HG03469 (cell line): ENCODE data around the gene OR4D11.
"Not testable (repeated sequence)": the region's sequence is repeated elsewhere in the genome, so short reads cannot be mapped to it uniquely, and the experiment has no call there.

Source experiments
- ATAC-seq: cut with Tn5 transposase; IDR thresholded peaks from one replicate; pipeline ENCODE4 v1.9.1; 2021; ENCODE audit warnings: mild to moderate bottlenecking, moderate library complexity, moderate number of reproducible peaks; ENCODE audit not compliant: unreplicated experiment

The OR4D11 gene

GRCh38 chr11:59503276-59503675 is at the start of gene OR4D11:
TSS of gene OR4D11 (plus strand) at chr11:59503576. CDS start at chr11:59503576, 0 bp downstream.
- no peak for ATAC-seq

GRCh38 chr11:59456661-59457060 is 46.7 kb upstream of the OR4D11 start, which contains the start of gene OR4D6:
TSS of gene OR4D6 (plus strand) at chr11:59456961. CDS start at chr11:59456961, 0 bp downstream.
- no peak for ATAC-seq

GRCh38 chr11:59459916-59460315 is 43.5 kb upstream of the OR4D11 start:
- no peak for ATAC-seq

- ATAC-seq, result no peak
Observed at GRCh38 chr11:59463190-59463641, 40.2 kb upstream of the OR4D11 start.

GRCh38 chr11:59473015-59473414 is 30.4 kb upstream of the OR4D11 start, which contains the start of gene OR4D10:
TSS of gene OR4D10 (plus strand) at chr11:59473315. CDS start at chr11:59477430, 4,115 bp downstream.
- ATAC-seq, result no peak

GRCh38 chr11:59475176-59475575 is 28.2 kb upstream of the OR4D11 start:
- ATAC-seq, result no peak

GRCh38 chr11:59479906-59480305 is 23.5 kb upstream of the OR4D11 start:
- ATAC-seq, result no peak

GRCh38 chr11:59480359-59480758 is 23.0 kb upstream of the OR4D11 start:
- ATAC-seq, result no peak

- ATAC-seq, result no peak
Observed at GRCh38 chr11:59501931-59502330, 1.4 kb upstream of the OR4D11 start.

GRCh38 chr11:59510941-59511589 is 7.7 kb downstream of the OR4D11 start, which contains the start of gene OR4D9:
TSS of gene OR4D9 (plus strand) at chr11:59511539. CDS start at chr11:59514913, 3,374 bp downstream.
- no peak for ATAC-seq

GRCh38 chr11:59511675-59512074 is 8.3 kb downstream of the OR4D11 start:
- no peak for ATAC-seq

- not testable (repeated sequence) for ATAC-seq
Observed at GRCh38 chr11:59520139-59520538, 16.8 kb downstream of the OR4D11 start.

- no peak for ATAC-seq
Observed at GRCh38 chr11:59520741-59521140, 17.4 kb downstream of the OR4D11 start.

- ATAC-seq, result no peak
Observed at GRCh38 chr11:59523541-59523940, 20.2 kb downstream of the OR4D11 start.

- no peak for ATAC-seq
Observed at GRCh38 chr11:59528711-59529110, 25.3 kb downstream of the OR4D11 start.

GRCh38 chr11:59532620-59533019 is 29.2 kb downstream of the OR4D11 start:
- ATAC-seq, result no peak

- no peak for ATAC-seq
Observed at GRCh38 chr11:59534676-59535075, 31.3 kb downstream of the OR4D11 start.

GRCh38 chr11:59542142-59542810 is 38.9 kb downstream of the OR4D11 start:
- no peak for ATAC-seq

GRCh38 chr11:59543713-59544112 is 40.3 kb downstream of the OR4D11 start:
- ATAC-seq, result not testable (repeated sequence)

GRCh38 chr11:59544869-59545178 is 41.4 kb downstream of the OR4D11 start:
- ATAC-seq, result no peak

GRCh38 chr11:59545179-59546020 is 42.0 kb downstream of the OR4D11 start:
- no peak for ATAC-seq
